ENCODE measurements around the gene ATP6V1B1. TPM values are rescaled to one million over a fixed set of nuclear protein-coding genes. Genes with fewer than 3 reads are reported as not detected.
"Not testable (repeated sequence)": the region's sequence is repeated elsewhere in the genome, so short reads cannot be mapped to it uniquely, and the experiment has no call there.

Gene ATP6V1B1
- total RNA-seq, 4 donors from 2014 or later = 0.97 to 1.2 TPM; not detected in 2

DNA sequence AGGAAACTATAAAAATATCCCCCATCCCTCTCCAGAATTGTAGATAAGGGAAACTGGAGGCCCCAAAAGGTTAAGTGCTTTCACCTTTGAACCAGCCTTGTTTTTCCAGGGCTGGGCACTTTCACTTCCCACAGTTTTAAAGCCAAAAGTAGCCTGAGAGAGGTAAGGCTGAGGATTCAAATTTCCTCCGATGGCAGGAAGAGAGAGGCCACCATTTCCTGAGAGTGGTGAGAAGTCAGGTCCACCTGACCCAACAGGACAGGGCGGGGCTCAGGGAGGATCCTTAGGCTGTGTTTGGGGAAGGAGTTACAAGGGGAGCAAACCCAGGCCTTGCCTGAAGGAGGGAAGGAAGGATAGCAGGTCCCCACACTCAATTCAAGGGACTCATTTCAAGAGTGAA, 63.7 kb downstream of the ATP6V1B1 start:
- DNase-seq = no peak
- H3K36me3 ChIP-seq = no peaks in the 10 kb centered on the region
- WGBS, 2 donors = 65 to 67% methylated on average over 2 of the region's 2 CpGs
- intact Hi-C loops (cut with DNase I) = no loop called here
- H3K27me3 ChIP-seq = no peaks in the 10 kb centered on the region
- no peak overlapping the region for H3K27ac ChIP-seq
- H3K4me1 ChIP-seq = peaks cover 0 to 29% (median 14%) of the 10 kb centered on the region in 3 donors
- no peak overlapping the region for H3K4me3 ChIP-seq
- H3K9me3 ChIP-seq = no peaks in the 10 kb centered on the region
- TF ChIP-seq, protein P1, sequence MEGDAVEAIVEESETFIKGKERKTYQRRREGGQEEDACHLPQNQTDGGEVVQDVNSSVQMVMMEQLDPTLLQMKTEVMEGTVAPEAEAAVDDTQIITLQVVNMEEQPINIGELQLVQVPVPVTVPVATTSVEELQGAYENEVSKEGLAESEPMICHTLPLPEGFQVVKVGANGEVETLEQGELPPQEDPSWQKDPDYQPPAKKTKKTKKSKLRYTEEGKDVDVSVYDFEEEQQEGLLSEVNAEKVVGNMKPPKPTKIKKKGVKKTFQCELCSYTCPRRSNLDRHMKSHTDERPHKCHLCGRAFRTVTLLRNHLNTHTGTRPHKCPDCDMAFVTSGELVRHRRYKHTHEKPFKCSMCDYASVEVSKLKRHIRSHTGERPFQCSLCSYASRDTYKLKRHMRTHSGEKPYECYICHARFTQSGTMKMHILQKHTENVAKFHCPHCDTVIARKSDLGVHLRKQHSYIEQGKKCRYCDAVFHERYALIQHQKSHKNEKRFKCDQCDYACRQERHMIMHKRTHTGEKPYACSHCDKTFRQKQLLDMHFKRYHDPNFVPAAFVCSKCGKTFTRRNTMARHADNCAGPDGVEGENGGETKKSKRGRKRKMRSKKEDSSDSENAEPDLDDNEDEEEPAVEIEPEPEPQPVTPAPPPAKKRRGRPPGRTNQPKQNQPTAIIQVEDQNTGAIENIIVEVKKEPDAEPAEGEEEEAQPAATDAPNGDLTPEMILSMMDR (IDR thresholded peaks at IDR 0.05) = no peak
- no peak for TF ChIP-seq POLR2A (IDR thresholded peaks at IDR 0.05)

DNA sequence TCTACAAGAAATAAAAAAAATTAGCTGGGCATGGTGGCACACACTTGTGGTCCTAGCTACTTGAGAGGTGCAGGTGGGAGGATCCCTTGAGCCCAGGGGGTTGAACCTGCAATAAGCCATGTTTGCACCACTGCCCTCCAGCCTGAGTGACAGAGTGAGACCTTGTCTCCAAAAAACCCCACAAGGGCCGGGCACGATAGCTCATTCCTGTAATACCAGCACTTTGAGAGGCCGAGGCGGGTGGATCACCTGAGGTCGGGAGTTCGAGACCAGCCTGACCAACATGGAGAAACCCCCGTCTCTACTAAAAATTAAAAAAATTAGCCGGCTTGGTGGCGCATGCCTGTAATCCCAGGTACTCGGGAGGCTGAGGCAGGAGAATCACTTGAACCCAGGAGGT, 64.2 kb downstream of the ATP6V1B1 start:
- DNase-seq; H3K9me3 ChIP-seq; H3K36me3 ChIP-seq; intact Hi-C loops (cut with DNase I); H3K27ac ChIP-seq; H3K27me3 ChIP-seq; H3K4me3 ChIP-seq: not testable (repeated sequence)
- WGBS, 2 donors = 97% methylated on average over 3 to 5 of the region's 10 CpGs
- H3K4me1 ChIP-seq = peaks cover 0 to 29% (median 14%) of the 10 kb centered on the region in 3 donors

DNA sequence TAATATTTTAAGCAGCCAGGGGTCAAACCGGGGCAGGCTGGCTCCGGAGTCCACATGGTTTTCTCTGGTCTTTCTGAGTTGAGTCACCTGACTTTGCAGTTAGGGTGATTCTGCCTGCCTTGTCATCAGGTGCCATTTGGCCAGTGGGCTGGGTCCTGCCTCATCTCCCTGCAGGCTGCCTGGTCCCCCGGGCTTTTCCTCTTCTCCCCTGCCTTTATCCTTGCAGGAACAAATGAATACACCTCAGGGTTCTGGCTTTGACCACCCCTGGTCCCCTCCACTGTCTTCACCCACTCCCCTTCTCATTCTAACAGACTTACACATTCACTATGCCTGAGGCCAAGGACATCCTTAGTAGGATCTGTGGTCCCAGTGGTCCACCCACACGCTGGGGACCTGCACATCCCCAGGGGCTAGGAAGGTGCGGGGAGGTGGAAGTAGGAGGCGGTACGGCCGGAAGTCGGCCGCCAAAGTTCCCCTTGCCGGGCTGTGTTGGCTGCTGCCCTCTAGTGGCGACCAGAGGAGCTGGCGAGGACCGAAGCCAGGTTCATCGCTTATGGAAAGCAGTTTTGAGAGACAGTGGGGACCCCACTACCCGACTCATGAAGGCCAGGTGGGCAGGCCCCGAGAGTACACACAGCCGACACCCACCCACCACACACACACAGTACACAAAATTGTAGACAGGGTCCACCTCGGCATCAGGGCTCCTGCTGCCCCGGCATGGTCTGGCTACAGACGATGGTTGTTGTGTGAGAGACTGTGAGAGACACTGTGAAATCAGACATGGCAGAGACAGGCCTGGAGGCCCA, 65.3 kb downstream of the ATP6V1B1 start:
- TF ChIP-seq, protein P1 (IDR thresholded peaks at IDR 0.05) = peak; percentile 83 to 97 (median 86)
- TF ChIP-seq POLR2A (IDR thresholded peaks at IDR 0.05) = no peak
- intact Hi-C loops (cut with DNase I) = no loop called here
- H3K4me3 ChIP-seq = peak overlapping the region in 3 of 4 donors; percentile 13 to 46 (median 31)
- no peaks in the 10 kb centered on the region for H3K9me3 ChIP-seq
- H3K27ac ChIP-seq = no peak overlapping the region
- H3K36me3 ChIP-seq = no peaks in the 10 kb centered on the region
- 30 to 52% methylated on average over 5 to 10 of the region's 21 CpGs for WGBS, 2 donors
- DNase-seq = no peak
- H3K27me3 ChIP-seq = no peaks in the 10 kb centered on the region
- peaks cover 0 to 20% (median 10%) of the 10 kb centered on the region in 3 donors for H3K4me1 ChIP-seq

DNA sequence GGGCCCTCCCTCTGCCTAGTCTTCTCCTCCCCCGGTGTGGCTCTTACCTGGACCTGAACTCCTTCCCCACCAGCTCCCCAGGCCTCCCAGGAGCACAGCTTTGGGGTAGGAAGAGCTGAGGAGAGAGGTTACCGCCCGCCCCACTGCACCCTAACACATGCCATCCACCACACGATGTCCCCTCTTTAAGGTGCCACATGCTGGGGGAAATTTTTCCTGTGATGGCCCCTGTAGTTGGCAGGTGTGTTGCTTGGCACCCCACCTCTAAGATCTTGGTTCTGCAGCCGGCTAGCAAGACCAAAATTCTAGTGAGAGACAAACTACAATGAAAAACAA, 65.9 kb downstream of the ATP6V1B1 start:
- intact Hi-C loops (cut with DNase I) = no loop called here
- 81 to 100% methylated on average over 1 to 2 of the region's 5 CpGs for WGBS, 2 donors
- TF ChIP-seq POLR2A (IDR thresholded peaks at IDR 0.05) = no peak
- TF ChIP-seq, protein P1 (IDR thresholded peaks at IDR 0.05) = no peak
- Histone ChIP-seq H3K27ac (no peak overlapping the region), H3K4me3 (no peak overlapping the region), H3K4me1 (peaks cover 0 to 20% (median 10%) of the 10 kb centered on the region in 3 donors), H3K27me3 (no peaks in the 10 kb centered on the region), H3K36me3 (no peaks in the 10 kb centered on the region), H3K9me3 (no peaks in the 10 kb centered on the region)
- no peak for DNase-seq

DNA sequence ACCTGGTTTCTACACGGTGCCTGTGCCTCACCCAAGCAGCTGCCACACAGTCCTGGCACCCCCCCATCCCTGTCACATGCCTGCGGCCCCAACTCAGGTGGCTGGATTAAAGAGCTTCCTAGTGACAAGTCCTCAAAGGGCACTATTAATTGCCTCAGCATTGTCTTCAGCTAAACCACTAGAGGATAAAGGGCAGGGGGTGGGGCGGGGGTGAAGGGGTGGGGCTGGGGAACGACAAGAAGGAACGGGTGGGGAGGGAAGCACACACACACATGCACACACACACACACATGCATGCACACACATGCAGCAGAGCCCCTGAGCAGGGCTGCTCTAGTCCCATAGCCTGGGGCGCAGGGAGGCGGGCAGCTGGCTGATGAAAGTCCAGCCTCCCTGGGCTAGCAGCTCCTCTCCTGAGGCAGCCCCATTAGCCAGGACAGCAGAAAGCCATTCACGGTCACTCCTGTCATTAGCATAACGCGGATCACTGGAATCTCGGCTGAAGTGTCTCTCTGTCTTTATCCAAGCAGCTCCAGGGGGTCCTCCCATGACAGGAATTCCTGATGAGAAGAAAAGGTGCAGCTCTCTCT, 66.4 kb downstream of the ATP6V1B1 start:
- H3K36me3 ChIP-seq = no peaks in the 10 kb centered on the region
- WGBS, 2 donors = 33 to 67% methylated on average over 4 to 5 of the region's 11 CpGs
- TF ChIP-seq, protein P1 (IDR thresholded peaks at IDR 0.05) = no peak
- no peak for TF ChIP-seq POLR2A (IDR thresholded peaks at IDR 0.05)

More for the DNA sequence above, 66.4 kb downstream of the ATP6V1B1 start:
- H3K9me3 ChIP-seq = no peaks in the 10 kb centered on the region
- no peak overlapping the region for H3K4me3 ChIP-seq
- no peak for DNase-seq
- intact Hi-C loops (cut with DNase I) = no loop called here
- H3K27me3 ChIP-seq = no peaks in the 10 kb centered on the region
- peaks cover 0 to 20% (median 10%) of the 10 kb centered on the region in 3 donors for H3K4me1 ChIP-seq
- no peak overlapping the region for H3K27ac ChIP-seq

Data from esophagus squamous epithelium (tissue), 5 donors.